Measurements from ENCODE around the gene FRY. TPM values are rescaled to one million over a fixed set of nuclear protein-coding genes. Genes with fewer than 3 reads are reported as not detected.

The FRY gene
- total RNA-seq, 5 donors from 2014 or later (not counting 1 experiment from before 2014, with no cell fraction given): 11.5 to 35.3 (median 15.2) TPM

DNA sequence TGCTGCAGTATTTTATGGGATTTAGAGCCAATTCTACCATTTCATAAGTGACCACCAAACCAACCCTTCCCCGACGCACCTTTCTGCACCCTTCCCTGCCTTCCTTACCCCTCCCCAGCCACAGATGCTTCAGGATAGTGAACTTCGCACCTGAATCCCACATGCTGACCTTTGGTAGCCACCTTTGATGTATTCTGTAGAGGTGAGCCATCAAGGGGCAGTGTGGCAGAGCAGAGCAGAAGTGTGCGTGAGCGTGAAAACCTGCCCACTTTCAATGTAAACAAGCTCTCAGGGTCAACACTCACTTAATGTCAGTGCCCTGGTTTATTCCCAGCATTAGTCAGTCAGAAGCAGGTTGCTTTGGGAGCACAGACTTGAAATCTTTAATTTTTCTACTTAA lies 107.7 kb downstream of the FRY start:
- Histone ChIP-seq H3K27ac (ENCODE audit: low read length) (no peak overlapping the region), H3K9me3 (no peaks in the 10 kb centered on the region), H3K4me1 (ENCODE audit: control insufficient read depth in 1 of 2, extremely low read depth in 1 of 2, insufficient read depth in 2 of 2, low read length in 2 of 2) (no peaks in the 10 kb centered on the region), H3K27me3 (replicated peaks in 1 of 2; ENCODE audit: control insufficient read depth in 2 of 2, extremely low read depth in 1 of 2, insufficient read depth in 2 of 2, low read length in 1 of 2) (no peaks in the 10 kb centered on the region), H3K4me3 (ENCODE audit: control insufficient read depth in 1 of 2, extremely low read depth in 1 of 2, low read length in 1 of 2) (no peak overlapping the region), H3K36me3 (ENCODE audit: control insufficient read depth in 2 of 2, extremely low read depth in 1 of 2, insufficient read depth in 1 of 2, low read length in 1 of 2) (no peaks in the 10 kb centered on the region)
- POLR2A ChIA-PET: no interaction called here
- no peaks in the 10 kb centered on the region for H3K36me3 Mint-ChIP-seq
- ATAC-seq (replicated peaks in 1 of 4) (no peak), DNase-seq (no peak)
- H3K27ac Mint-ChIP-seq: no peak overlapping the region
- H3K4me3 Mint-ChIP-seq: no peak overlapping the region
- H3K9me3 Mint-ChIP-seq: no peaks in the 10 kb centered on the region
- no CpG with 5 or more reads among the region's 5 CpGs for WGBS (ENCODE audit: insufficient coverage)
- no peaks in the 10 kb centered on the region for H3K27me3 Mint-ChIP-seq
- no peaks in the 10 kb centered on the region for H3K4me1 Mint-ChIP-seq
- CTCF ChIA-PET: no interaction called here

DNA sequence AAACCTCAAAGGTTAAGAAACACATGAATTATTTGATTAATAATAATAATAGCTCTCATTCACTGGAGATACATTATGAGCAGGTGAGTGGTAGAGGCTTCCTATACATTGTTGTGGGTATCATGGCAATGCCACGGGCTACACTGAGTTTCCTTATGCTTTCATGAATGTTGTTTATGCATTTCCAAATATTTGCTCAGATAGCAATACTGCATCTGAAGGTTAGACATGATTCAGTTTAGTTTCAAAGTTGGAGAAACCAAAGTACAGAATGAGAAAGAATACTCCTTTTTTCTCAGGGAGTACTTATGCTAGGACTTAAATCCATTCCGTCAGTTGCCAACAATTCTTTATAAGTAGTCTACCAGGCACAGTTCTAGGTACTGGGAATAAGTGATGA lies 108.5 kb downstream of the FRY start:
- Histone ChIP-seq H3K4me3 (ENCODE audit: control insufficient read depth in 1 of 2, extremely low read depth in 1 of 2, low read length in 1 of 2) (no peak overlapping the region), H3K4me1 (ENCODE audit: control insufficient read depth in 1 of 2, extremely low read depth in 1 of 2, insufficient read depth in 2 of 2, low read length in 2 of 2) (no peaks in the 10 kb centered on the region), H3K27ac (ENCODE audit: low read length) (no peak overlapping the region), H3K27me3 (replicated peaks in 1 of 2; ENCODE audit: control insufficient read depth in 2 of 2, extremely low read depth in 1 of 2, insufficient read depth in 2 of 2, low read length in 1 of 2) (no peaks in the 10 kb centered on the region), H3K9me3 (no peaks in the 10 kb centered on the region), H3K36me3 (ENCODE audit: control insufficient read depth in 2 of 2, extremely low read depth in 1 of 2, insufficient read depth in 1 of 2, low read length in 1 of 2) (no peaks in the 10 kb centered on the region)
- Mint-ChIP-seq H3K4me1 (no peaks in the 10 kb centered on the region), H3K9me3 (no peaks in the 10 kb centered on the region), H3K27me3 (no peaks in the 10 kb centered on the region), H3K4me3 (no peak overlapping the region), H3K27ac (no peak overlapping the region), H3K36me3 (peaks cover 1% of the 10 kb centered on the region)
- ChIA-PET POLR2A (no interaction called here), CTCF (no interaction called here)
- ATAC-seq (replicated peaks in 1 of 4) (no peak), DNase-seq (no peak)
- no CpG with 5 or more reads among the region's 2 CpGs for WGBS (ENCODE audit: insufficient coverage)

DNA sequence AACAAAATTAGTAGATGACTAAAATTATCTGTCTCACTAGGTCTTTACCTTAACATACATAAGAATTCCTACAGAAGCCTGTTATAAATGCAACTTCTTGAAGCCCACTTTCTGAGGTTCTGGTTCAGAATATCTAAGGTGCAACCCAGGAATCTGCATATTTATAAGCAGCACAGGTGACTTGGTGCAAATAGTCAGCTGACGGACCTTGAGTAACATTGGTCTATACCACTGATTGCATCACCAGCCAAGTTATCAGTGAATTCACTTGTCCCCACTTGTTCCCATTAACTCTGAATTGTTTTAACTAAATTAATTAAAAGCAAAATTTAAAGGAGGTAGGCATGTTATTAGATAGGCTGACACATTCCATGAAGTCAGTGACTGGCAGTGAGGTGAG lies 109.9 kb downstream of the FRY start:
- no peaks in the 10 kb centered on the region for H3K4me1 ChIP-seq (ENCODE audit: control insufficient read depth in 1 of 2, extremely low read depth in 1 of 2, insufficient read depth in 2 of 2, low read length in 2 of 2)
- H3K27me3 ChIP-seq (replicated peaks in 1 of 2; ENCODE audit: control insufficient read depth in 2 of 2, extremely low read depth in 1 of 2, insufficient read depth in 2 of 2, low read length in 1 of 2): no peaks in the 10 kb centered on the region
- H3K4me3 ChIP-seq (ENCODE audit: control insufficient read depth in 1 of 2, extremely low read depth in 1 of 2, low read length in 1 of 2): no peak overlapping the region
- ATAC-seq (replicated peaks in 1 of 4): no peak
- ChIA-PET CTCF (no interaction called here), POLR2A (no interaction called here)
- H3K36me3 ChIP-seq (ENCODE audit: control insufficient read depth in 2 of 2, extremely low read depth in 1 of 2, insufficient read depth in 1 of 2, low read length in 1 of 2): no peaks in the 10 kb centered on the region
- Mint-ChIP-seq H3K27me3 (no peaks in the 10 kb centered on the region), H3K27ac (no peak overlapping the region), H3K4me1 (no peaks in the 10 kb centered on the region), H3K4me3 (no peak overlapping the region), H3K9me3 (no peaks in the 10 kb centered on the region), H3K36me3 (peaks cover 3% of the 10 kb centered on the region)
- WGBS (ENCODE audit: insufficient coverage): no CpG with 5 or more reads among the region's 1 CpG
- H3K27ac ChIP-seq (ENCODE audit: low read length): no peak overlapping the region
- no peak for DNase-seq
- no peaks in the 10 kb centered on the region for H3K9me3 ChIP-seq

DNA sequence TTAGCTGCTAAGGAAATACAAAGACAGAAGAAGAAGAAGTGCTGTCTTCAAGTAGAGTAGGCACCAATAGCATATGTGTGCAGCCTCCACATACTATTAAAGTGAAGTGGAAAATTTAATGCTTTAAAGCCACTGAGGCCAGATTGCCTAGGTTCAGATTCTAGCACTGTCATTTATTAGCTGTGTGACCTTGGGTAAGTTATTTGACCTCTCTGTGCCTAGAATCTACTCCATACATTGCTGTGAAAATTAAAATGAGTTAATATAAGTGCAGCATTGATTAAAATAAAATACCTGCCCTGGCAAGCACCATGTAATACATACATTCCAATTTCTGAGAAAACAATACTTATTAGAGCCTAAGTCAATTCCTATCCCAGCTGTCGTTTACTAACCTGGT lies 110.5 kb downstream of the FRY start:
- Histone ChIP-seq H3K9me3 (no peaks in the 10 kb centered on the region), H3K27me3 (replicated peaks in 1 of 2; ENCODE audit: control insufficient read depth in 2 of 2, extremely low read depth in 1 of 2, insufficient read depth in 2 of 2, low read length in 1 of 2) (no peaks in the 10 kb centered on the region), H3K36me3 (ENCODE audit: control insufficient read depth in 2 of 2, extremely low read depth in 1 of 2, insufficient read depth in 1 of 2, low read length in 1 of 2) (no peaks in the 10 kb centered on the region), H3K4me3 (ENCODE audit: control insufficient read depth in 1 of 2, extremely low read depth in 1 of 2, low read length in 1 of 2) (no peak overlapping the region), H3K27ac (ENCODE audit: low read length) (no peak overlapping the region), H3K4me1 (ENCODE audit: control insufficient read depth in 1 of 2, extremely low read depth in 1 of 2, insufficient read depth in 2 of 2, low read length in 2 of 2) (no peaks in the 10 kb centered on the region)
- H3K27ac Mint-ChIP-seq: no peak overlapping the region
- H3K4me3 Mint-ChIP-seq: no peak overlapping the region
- no peaks in the 10 kb centered on the region for H3K9me3 Mint-ChIP-seq
- CTCF ChIA-PET: no interaction called here
- H3K36me3 Mint-ChIP-seq: peaks cover 6% of the 10 kb centered on the region
- no peaks in the 10 kb centered on the region for H3K27me3 Mint-ChIP-seq
- POLR2A ChIA-PET: no interaction called here
- H3K4me1 Mint-ChIP-seq: no peaks in the 10 kb centered on the region
- ATAC-seq (replicated peaks in 1 of 4) (no peak), DNase-seq (no peak)
- WGBS (ENCODE audit: insufficient coverage): 100% methylated on average over 1 of the region's 1 CpG

DNA sequence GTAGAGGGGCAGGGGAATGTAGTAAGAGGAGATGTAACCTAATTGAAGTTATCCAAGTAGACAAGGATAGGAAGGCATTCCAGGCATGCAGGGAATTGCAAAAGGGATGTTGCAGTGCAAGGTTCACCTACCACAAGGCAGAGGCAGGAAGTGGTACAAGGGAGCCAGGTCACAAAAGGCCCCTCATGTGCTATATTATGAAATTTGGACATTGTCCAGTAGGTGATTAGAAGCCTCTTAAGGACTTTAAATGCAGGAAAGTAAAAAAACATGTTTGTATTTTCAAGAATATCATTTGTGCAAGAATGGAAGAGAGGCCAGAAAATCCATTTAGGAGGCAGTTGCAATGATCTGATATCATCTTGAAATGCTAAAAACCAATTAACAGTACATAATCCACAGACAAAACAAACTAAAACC lies 111.4 kb downstream of the FRY start:
- DNase-seq (no peak), ATAC-seq (replicated peaks in 1 of 4) (no peak)
- peaks cover 9% of the 10 kb centered on the region for H3K36me3 Mint-ChIP-seq
- H3K36me3 ChIP-seq (ENCODE audit: control insufficient read depth in 2 of 2, extremely low read depth in 1 of 2, insufficient read depth in 1 of 2, low read length in 1 of 2): no peaks in the 10 kb centered on the region
- CTCF ChIA-PET: no interaction called here
- H3K27ac ChIP-seq (ENCODE audit: low read length): no peak overlapping the region
- no peaks in the 10 kb centered on the region for H3K9me3 Mint-ChIP-seq
- no peaks in the 10 kb centered on the region for H3K27me3 ChIP-seq (replicated peaks in 1 of 2; ENCODE audit: control insufficient read depth in 2 of 2, extremely low read depth in 1 of 2, insufficient read depth in 2 of 2, low read length in 1 of 2)
- no peaks in the 10 kb centered on the region for H3K4me1 ChIP-seq (ENCODE audit: control insufficient read depth in 1 of 2, extremely low read depth in 1 of 2, insufficient read depth in 2 of 2, low read length in 2 of 2)
- H3K4me3 Mint-ChIP-seq: no peak overlapping the region
- POLR2A ChIA-PET: interaction anchor here in 1 of 2 donors (0.5 kb wide), 1 partner anchor 16 kb away, joined by 3 read pairs; no protein-coding TSS in a partner anchor
- H3K4me1 Mint-ChIP-seq: no peaks in the 10 kb centered on the region
- H3K27me3 Mint-ChIP-seq: no peaks in the 10 kb centered on the region
- H3K4me3 ChIP-seq (ENCODE audit: control insufficient read depth in 1 of 2, extremely low read depth in 1 of 2, low read length in 1 of 2): no peak overlapping the region
- no peak overlapping the region for H3K27ac Mint-ChIP-seq
- no peaks in the 10 kb centered on the region for H3K9me3 ChIP-seq

DNA sequence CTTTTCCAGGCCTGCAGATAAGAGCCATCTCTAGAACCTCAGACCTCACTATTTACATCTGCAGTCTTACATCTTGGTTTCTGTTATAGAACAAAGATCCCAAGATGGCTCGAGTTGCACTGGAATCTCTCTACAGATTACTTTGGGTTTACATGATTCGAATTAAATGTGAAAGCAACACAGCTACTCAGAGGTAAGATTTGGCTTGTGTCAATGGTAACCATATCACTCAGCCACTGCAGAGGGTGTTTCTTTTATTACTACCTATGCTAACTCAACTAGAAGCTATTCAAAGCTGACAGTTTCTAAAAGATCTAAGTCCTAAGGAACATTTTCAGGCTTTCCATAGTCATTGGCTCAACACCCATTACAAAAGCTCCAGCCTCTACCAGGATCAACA lies 115.6 kb downstream of the FRY start:
- POLR2A ChIA-PET: no interaction called here

DNA sequence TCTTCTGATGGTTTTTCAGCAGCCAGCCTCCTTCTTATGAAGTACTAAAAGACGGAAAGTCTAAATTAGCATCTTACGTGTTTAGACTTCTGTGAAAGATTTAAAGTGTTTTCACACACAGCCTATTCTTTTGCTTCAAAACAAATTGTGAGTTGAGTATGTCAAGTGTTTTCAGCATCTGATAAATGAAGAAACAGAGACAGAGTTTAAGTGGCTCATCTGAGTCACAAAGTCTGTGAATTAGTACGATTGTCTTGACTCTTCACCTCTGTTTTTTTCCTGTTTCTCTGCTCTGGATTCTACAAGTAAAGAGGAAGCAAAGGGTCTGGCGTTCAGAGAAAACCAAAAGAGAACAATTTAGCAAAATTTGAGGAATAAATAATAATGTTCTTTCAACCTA lies 116.4 kb downstream of the FRY start:
- ChIA-PET POLR2A (no interaction called here), CTCF (no interaction called here)
- no peaks in the 10 kb centered on the region for H3K9me3 ChIP-seq
- DNase-seq (no peak), ATAC-seq (replicated peaks in 1 of 4) (no peak)
- Mint-ChIP-seq H3K27ac (no peak overlapping the region), H3K4me1 (no peaks in the 10 kb centered on the region), H3K9me3 (no peaks in the 10 kb centered on the region), H3K27me3 (no peaks in the 10 kb centered on the region), H3K36me3 (peaks cover 9% of the 10 kb centered on the region), H3K4me3 (no peak overlapping the region)
- H3K4me1 ChIP-seq (ENCODE audit: control insufficient read depth in 1 of 2, extremely low read depth in 1 of 2, insufficient read depth in 2 of 2, low read length in 2 of 2): no peaks in the 10 kb centered on the region
- WGBS (ENCODE audit: insufficient coverage): 57% methylated on average over 1 of the region's 4 CpGs
- H3K27ac ChIP-seq (ENCODE audit: low read length): no peak overlapping the region
- H3K27me3 ChIP-seq (replicated peaks in 1 of 2; ENCODE audit: control insufficient read depth in 2 of 2, extremely low read depth in 1 of 2, insufficient read depth in 2 of 2, low read length in 1 of 2): no peaks in the 10 kb centered on the region
- no peaks in the 10 kb centered on the region for H3K36me3 ChIP-seq (ENCODE audit: control insufficient read depth in 2 of 2, extremely low read depth in 1 of 2, insufficient read depth in 1 of 2, low read length in 1 of 2)
- no peak overlapping the region for H3K4me3 ChIP-seq (ENCODE audit: control insufficient read depth in 1 of 2, extremely low read depth in 1 of 2, low read length in 1 of 2)

More for the DNA sequence above, 115.6 kb downstream of the FRY start:
- H3K4me3 ChIP-seq (ENCODE audit: control insufficient read depth in 1 of 2, extremely low read depth in 1 of 2, low read length in 1 of 2): no peak overlapping the region
- DNase-seq: no peak
- H3K9me3 Mint-ChIP-seq: no peaks in the 10 kb centered on the region
- no CpG with 5 or more reads among the region's 2 CpGs for WGBS (ENCODE audit: insufficient coverage)
- CTCF ChIA-PET: no interaction called here
- no peaks in the 10 kb centered on the region for H3K4me1 Mint-ChIP-seq
- H3K9me3 ChIP-seq: no peaks in the 10 kb centered on the region
- ATAC-seq (replicated peaks in 1 of 4): no peak
- H3K27me3 Mint-ChIP-seq: no peaks in the 10 kb centered on the region
- no peaks in the 10 kb centered on the region for H3K36me3 ChIP-seq (ENCODE audit: control insufficient read depth in 2 of 2, extremely low read depth in 1 of 2, insufficient read depth in 1 of 2, low read length in 1 of 2)
- no peak overlapping the region for H3K4me3 Mint-ChIP-seq
- no peak overlapping the region for H3K27ac Mint-ChIP-seq
- no peak overlapping the region for H3K27ac ChIP-seq (ENCODE audit: low read length)
- H3K4me1 ChIP-seq (ENCODE audit: control insufficient read depth in 1 of 2, extremely low read depth in 1 of 2, insufficient read depth in 2 of 2, low read length in 2 of 2): no peaks in the 10 kb centered on the region
- H3K27me3 ChIP-seq (replicated peaks in 1 of 2; ENCODE audit: control insufficient read depth in 2 of 2, extremely low read depth in 1 of 2, insufficient read depth in 2 of 2, low read length in 1 of 2): no peaks in the 10 kb centered on the region
- peaks cover 9% of the 10 kb centered on the region for H3K36me3 Mint-ChIP-seq
